HG02571 (cell line): ENCODE measurements around the gene GFAP.
A peak's percentile ranks its signal among the peaks of the same experiment; 100 is the strongest.
"Not testable (repeated sequence)": the region's sequence is repeated elsewhere in the genome, so short reads cannot be mapped to it uniquely, and the experiment has no call there.

Experiments
- ATAC-seq: cut with Tn5 transposase; IDR thresholded peaks from one replicate; pipeline ENCODE4 v1.9.1; 2021; ENCODE audit warnings: mild to moderate bottlenecking, moderate library complexity; ENCODE audit not compliant: unreplicated experiment

The GFAP gene

DNA sequence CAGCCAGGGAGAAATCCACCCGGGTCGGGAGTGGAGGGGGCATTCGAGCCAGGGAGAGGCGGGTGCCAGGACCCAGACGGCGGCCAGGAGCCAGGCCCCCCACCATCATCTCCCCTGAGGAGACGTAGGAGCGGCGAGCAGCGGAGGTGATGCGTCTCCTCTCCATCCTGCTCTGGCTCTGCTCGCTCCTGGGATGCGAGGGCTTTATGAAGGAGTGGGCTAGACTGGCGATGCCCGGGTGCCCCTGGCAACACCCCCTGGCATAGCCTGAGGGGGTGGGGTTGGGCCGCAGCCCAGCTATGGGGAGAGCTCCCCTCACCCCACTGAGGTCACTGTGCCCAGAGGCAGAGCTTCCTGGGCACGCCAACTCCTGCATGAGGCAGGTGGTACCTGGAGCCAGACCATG, at the start of gene GFAP:
TSS of gene GFAP (minus strand) at position 180 of the 406 bp plus-strand sequence. CDS start at position 166, 14 bp downstream.
- no peak for ATAC-seq

DNA sequence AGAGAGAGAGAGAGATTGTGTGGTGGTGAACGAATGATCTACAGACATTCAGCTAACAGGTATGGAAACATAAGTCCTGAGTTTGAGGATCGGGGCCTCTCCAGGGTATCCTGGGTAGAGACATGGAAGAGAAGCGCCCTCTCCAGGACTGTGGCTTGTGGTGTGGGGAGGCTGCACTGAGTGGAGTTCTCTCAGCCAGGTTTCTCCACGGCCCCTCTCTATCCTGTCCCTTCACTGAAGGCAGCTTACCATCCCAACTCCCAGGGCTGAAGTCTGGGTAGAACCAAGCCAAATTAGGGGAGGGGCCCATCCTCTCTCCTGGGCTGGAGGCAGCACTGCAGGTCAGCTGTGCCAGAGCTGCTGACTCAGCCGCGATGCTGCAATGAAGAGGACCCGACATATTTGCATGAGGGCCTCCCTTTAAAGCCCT, 46.6 kb upstream of the GFAP start:
- no peak for ATAC-seq

DNA sequence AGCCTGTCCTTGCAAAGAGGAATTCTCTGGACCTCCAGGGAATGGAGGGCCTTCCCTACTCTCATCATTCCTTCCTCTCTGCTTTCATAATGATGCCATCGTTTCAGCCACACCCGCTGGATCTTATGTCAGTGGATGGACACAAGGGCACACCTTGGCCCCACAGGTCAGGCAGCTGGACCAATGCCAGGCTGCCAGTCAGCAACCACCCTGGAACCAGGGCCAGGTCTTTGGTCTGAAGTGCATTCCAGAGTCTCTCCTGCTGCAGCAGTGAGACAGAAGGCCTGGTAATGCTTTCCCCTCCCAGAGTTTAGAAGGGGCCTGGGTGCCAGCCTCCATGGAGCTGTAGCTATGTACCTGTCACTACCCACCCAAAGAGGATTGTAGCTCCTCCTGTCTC, 45.4 kb upstream of the GFAP start:
- ATAC-seq = no peak

DNA sequence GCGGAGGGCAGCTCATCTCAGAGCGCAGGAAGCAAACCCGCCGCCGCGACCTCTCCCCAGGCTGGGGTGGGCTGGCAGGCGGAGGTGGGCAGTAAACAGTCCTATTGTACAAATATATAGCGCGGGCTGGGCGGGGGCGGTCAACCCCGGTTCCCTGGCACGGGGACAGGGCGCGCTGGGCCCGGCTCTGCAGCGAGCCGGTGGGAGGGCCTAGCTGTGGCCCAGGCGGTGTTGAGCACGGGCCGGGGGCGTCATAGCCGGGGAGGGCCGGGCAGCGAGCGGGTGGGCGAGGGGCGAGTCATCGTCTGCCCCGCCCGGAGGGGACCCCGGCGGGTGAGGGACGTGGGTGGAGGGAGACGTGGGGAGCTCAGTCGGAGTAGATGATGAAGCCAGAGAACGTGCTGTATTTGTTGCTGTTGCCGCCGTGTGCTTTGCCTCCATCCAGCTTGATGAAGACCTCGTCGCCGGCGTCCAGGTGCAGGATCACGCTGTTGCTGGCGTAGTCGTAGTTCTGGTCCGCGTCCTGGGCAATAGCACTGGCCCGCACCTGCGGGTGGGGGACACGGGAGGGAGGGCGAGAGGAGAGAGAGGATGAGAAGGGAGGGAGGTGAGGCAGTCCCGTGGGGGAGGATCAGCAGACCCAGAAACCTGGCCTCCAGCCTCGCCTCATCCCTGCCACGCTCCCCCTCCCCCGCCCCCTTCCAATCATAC, 44.7 kb upstream of the GFAP start:
- no peak for ATAC-seq

DNA sequence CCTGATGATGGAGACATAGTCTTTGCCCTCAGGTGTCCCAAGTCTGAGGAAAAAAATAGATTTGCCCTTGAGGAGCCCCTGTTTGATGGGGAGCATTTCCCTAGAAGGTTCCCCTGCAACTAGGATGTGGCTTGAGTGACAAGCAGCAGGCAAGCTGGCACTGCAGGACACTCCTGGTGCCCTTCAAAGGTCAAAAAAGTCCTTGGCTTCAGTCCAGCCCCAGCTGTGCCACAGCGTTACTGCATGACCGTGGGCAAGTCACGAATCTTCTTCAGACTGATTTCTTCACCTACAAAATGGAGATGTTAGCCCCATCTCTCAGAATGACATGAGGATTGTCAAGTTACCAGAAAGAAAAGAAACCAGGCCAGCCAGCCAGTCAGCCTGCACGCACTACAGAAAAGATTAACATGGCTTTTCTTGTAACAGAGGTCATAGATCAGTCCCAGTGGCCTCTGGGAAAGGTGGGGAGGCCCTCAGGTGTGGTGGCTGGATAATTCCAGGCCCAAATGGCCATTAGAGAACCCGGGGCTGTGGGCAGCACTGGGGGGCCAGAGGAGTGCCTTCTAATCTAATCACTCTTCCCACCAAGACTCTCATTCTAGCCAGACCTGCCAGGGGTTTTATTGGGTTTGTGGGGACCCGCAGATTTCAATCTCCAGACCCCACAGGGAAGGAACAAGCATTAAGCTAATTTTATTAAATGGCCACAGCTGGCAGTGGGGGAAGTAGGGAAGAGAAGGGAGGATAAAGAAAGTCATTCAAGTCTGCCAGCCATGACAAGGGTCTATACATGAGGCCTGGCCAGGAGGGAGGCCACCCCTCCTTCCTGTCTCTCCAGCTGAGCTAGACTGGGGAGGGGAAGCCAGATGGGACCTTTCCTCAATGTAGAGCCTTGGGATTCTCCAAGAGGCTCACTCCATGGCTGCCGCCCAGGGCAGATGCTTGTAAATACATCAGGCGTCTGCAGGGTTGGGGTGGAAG, 42.0 kb upstream of the GFAP start:
- no peak for ATAC-seq

DNA sequence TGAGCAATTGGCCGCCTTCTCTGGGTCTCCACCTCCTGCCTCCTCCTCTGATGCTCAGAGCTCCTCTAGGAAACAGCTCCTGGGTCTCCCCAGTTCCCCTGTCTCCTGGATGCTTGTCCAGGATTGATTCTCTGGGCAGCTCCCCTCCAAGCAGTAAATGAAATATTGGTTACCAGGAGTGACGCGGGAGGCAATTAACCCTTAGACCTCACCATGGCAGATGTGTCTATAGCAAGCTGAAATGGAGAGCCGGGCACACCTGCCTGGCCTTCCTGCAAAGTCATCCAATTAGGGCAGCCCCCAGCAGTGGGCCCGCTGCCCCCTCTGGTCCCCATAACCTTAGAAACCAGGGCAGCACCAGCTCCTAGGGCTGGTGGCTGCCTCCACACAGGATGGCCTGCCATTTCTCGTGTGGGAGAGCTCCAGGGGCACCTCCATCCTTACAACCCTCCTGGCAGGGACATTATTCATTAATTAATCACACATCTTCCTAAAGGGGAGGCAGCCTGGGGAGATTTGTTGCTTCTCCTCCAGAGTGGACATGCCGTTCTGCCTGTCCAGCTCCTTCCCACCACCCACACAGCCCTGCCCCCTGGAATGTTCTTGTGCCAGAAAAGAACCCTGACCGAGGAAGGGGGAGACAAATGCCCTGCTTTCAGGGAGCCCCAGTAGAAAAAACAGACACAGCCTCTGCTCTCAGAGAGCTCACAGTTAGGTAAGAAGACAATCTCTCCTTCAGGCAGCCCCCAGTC, 40.5 kb upstream of the GFAP start:
- no peak for ATAC-seq

DNA sequence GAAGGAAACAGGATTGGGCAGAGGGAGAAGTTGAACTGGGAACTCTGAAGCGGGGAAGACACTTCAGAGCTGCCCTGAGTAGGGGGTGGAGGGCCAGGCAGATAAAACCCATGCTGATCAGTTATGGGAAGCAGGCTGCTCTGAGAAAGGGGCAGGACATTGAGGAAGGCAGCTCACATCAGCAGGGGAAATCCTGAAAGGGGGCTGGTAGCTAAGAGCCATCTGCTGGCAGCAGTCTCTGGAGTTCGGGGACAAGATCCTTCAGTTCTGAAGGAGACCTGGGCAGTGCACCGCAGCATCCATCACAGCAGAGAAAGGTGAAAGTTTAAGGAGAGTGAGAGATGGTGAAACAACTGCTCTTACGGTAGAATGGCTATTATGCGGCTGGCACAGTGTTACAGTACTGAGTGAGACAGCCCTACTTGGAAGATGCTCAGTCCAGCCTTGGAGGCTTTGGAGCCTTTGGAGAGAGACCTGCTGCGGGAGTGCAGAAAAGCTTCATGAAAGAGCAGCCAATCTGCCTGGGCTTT, 37.7 kb upstream of the GFAP start:
- no peak for ATAC-seq

DNA sequence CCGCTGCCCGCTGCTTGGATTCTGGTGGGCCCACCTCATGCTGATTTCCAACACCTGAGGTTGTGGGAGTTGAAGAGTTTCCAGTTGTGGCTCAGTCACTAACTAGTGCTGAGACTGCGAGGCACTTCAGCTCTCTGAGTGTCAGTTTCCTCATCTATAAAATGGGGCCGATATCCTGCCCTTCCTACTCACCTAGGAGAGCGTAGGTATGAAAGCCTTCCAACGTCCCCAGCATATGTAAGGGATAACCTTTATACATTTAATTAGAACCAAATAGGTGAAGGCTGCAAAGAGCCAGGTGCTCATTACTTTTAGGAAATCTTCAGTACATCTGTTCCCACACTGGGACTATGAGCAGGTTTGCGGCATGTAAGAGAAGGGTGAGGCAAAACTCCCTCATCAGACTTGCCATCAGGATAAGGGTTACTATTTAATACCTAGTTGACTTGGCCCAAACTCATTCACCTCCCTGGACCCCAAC, 33.1 kb upstream of the GFAP start:
- ATAC-seq = no peak

DNA sequence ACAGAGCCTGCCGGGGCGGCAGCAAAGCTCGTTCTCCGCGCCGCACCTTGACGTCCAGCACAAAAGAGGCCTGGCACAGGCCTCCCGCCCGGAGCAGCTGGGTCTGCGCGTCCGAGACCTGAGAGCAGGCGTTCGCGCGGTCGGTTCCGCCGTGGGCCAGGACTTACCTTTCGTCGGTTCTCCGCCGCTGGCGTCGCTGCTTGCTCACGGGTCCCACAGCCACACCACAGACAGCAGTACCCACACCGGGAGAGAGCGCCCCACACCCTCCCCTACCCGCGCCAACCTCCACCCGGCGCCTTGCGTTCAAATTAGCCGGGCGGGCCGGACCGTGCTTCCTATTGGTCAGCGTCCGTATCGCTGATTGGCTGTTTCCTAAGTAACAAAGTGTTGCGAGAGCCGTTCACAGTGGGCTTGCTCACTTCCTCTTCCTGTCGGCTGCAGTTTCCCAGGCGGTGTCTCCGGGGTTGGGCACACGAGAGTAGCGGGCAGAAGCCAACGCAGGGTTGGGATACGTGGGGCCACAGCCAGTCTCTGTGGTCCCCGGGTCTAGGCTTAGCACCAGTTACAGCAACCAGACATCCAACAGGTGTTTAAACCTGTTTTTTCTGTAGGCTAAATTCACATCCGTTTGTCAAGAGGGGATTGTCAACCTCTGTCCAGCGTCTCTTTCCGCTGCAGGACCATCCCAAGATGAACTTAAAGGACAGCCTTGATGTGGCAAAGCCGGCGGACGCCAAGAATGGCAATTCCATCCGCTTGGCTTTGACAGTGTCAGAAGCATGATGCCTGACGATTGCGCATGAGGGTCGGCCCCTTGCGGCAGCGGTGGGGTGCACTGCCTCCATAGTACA, 32.4 kb upstream of the GFAP start, which contains the start of gene KIF18B:
TSS of gene KIF18B (minus strand) at position 313 of the 854 bp plus-strand sequence. CDS start 11,429 bp downstream, outside the sequence.
- peak; percentile 93 for ATAC-seq

DNA sequence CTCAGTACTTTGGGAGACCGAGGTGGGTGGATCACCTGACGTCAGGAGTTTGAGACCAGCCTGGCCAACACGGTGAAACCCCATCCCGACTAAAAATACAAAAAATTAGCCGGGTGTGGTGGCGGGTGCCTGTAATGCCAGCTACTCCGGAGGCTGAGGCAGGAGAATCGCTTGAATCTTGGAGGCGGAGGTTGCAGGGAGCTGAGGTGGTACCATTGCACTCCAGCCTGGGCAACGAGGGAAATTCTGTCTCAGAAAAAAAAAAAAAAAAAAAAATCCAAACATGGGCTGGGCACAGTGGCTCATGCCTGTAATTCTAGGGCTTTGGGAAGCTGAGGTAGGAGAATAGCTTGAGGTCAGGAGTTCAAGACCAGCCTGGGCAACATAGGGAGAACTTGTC, 30.4 kb upstream of the GFAP start:
- ATAC-seq = not testable (repeated sequence)

DNA sequence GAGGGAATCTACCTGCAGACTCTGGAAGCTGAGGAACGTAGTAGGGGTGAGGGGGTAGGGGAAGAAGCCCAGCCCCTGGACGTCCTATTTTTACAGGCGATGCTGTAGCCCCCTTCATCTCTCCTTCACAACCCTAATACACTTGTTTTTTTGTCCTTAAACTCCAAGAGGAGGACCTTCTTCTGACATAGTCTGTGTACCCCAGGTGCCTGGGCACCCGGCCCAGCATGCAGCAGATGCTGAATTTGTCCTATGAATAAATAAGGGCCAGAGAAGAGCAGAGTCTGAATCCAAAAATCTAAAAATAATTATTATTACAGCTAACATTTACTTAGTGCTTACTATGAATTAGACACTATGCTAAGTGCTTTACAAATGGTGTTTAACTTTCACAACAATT, 27.2 kb upstream of the GFAP start:
- no peak for ATAC-seq

DNA sequence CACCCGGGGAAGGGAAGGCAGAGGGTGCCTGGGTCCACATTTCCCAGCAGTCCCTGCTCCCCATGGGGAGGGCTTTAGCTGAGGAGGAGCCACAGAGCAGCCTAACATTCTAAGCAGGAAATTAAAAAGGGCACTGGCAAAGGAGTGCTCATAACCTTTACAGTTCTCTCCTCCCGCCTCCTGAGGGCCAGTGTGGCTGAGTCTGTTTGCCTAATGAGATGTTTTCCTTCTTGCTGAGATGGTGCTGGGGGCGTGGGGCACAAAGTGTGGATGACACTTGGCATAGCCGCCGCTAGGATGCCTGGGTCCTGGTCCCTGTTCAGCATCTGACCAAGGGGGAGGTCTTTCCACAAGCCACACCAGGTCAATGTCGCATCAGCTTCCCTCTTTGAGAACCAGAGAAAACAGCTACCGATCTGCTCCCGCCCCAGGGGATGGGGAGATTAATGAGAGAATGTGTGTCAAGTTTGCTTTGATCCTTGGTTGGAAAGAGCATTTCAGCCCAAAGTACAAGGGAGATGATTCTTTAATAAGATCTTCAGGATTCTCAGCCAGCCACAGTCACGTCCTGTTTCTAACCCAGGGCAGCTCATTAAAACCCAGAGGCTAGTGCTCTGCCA, 26.5 kb upstream of the GFAP start:
- no peak for ATAC-seq

DNA sequence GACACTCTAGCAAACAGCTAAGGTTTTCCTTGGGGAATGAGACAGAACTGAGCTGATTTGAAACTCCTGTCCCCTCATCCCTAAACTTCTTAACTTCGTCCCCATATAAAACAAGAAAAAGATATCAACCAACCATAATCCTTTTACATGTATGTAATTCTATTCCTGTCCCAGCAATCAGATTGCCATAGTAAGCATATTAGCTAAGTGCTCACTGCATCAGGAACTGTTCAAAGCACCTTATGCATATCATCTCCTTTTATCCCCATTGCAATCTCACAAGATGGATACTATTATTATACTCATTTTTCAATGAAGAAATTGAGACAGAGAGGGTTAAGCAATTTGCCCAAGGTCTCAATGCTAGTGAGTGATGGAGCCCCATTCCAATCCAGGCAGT, 25.5 kb upstream of the GFAP start:
- ATAC-seq = no peak

DNA sequence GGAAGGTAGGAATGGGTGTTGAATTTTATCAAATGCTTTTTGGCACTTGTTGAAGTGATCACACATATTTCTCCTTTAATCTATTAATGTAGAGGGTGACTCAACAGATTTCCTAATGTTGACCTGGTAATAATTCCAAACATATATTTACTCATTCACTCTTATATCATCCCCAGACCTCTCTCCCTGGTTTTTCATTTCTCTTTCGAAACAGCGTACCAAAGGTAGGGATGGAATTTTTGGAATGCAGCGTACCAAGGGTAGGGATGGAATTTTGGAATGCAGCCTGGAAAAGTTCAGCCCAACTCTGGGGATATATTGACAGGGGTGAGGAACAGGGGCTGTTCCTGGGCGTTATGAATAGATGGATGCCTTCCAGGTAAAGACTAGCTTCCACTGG, 25.0 kb upstream of the GFAP start:
- no peak for ATAC-seq

DNA sequence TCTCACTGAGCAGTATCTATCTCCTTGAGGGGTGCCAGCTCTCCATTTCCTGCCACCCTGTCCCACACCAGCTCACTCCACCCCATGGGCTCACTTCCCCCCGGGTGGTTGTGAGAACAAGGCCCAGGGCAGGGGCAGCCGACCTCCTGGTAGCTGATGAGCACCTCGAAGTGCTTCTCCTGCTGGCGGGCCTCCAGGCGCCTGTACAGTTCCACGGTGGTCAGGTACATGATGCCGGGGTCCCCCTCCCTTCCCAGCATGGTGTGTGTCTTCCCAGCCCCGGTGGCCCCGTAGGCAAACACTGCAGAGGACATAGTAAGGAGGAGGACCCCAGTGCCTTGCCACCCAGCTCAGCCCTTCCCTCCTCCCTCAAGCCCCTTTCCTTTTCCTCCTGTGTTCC, 19.8 kb upstream of the GFAP start:
- ATAC-seq = no peak

DNA sequence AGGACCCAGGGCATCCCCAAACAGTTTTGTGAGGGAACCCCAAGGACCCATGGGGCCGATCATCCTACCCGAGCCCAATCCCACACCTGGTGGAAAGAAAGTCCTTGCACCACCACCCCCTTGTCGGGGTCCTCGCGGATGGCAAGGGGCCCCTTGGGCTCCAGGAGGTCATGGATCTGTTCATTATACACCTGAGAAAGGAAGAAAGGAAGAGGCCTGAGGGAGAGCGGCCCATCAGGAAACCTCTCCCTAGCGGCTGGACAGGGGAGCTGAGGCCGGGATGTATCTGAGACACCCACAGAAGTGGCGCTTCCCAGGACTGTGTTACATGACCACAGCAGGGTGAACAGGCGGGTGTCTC, 19.4 kb upstream of the GFAP start:
- ATAC-seq = no peak

DNA sequence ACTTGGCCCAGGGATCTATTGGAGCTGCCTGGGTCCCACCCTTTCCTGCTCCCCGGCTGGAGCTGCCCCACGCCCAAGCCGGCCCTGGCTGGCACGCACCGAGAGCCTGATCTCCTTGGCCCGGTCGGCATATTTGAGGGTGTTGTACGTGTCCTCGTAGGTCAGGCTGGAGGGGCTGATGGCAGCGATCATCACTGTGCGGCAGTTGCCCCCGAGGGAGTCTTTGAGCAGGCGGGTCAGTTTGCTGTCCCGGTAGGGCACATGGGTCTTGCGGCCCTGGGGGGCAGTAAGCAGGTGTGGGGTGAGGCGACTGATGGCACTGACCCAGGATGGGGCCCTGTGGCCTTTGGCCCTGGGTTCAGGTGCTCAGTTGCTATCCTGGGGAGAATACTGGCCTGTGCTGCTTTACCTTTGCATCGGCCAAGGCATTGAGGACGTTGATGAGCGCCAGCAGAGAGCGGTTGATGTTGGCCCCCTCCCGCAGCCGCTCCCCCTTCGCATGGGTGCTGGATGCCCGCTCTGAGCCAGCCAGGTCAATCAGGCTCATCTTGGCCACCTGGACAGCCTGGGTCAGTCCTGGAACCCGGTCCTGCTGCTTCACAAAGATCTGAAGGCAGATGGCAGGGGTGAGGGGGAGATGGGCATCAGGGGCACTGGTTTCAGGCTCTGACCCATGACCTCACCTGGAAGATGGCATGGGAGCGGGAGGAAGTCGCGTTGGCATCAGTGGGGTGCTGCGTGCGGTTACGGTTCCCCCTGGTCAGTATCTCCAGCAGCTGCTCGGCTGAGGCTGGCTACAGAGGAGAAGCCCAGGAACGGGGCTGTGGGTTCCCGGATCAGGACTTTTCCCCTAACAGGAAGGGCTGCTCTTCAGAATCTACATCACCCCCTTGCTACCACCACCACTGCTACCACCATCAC, 18.8 kb upstream of the GFAP start:
- no peak for ATAC-seq

DNA sequence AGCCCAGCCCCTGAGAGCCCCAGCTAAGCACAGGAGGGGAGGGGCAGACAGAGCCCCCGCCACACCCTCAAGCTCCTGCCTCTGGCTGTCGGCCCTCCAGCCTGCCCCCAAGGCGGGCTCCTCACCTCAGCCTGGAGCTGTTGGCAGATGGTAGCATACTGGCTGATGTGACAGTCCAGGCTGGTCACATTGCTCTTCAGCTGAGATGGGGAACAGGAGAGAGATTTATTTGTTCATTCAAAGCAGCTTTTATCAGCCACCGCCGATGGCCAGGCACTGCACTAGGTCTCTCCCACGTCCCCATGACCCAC, 17.4 kb upstream of the GFAP start:
- no peak for ATAC-seq
